B cell (primary cell): ENCODE data around the gene CENPN. TPM values are rescaled to one million over a fixed set of nuclear protein-coding genes. Genes with fewer than 3 reads are reported as not detected.

Source experiments
- ATAC-seq: fragments of 200-7000 bp; cut with Tn5 transposase; one replicate; pipeline ENCODE4 v1.10.0; 2021; ENCODE audit warnings: low read depth, mild to moderate bottlenecking, moderate number of reproducible peaks, moderate library complexity
- CTCF ChIA-PET: fragments of 350-600 bp; sonication (Branson Sonifier 250); formaldehyde crosslinking; loops from one replicate; lab custom pipeline; 2021; ENCODE audit warnings: antibody characterized with exemption, inconsistent platforms; lab: Charles Lee
- POLR2A ChIA-PET: fragments of 350-600 bp; sonication (Branson Sonifier 250); formaldehyde crosslinking; loops from one replicate; lab custom pipeline; 2021; ENCODE audit warnings: antibody characterized with exemption; lab: Charles Lee
- DNase-seq: peaks from one replicate; pipeline ENCODE4 v3.0.0; 2013
- H2AFZ ChIP-seq: 2 replicates; pipeline ENCODE4 v1.6.1; 2012; ENCODE audit warnings: mild to moderate bottlenecking, low read depth, low read length; ENCODE audit not compliant: insufficient read depth, poor library complexity, severe bottlenecking
- H3K27ac ChIP-seq, 2 donors: 1 replicate in 1 of 2; 2 replicates in 1 of 2; pipeline ENCODE4 v1.5.1; 2012 to 2013; ENCODE audit warnings: low read length in 2 of 2, mild to moderate bottlenecking in 2 of 2, moderate library complexity in 1 of 2
- H3K27me3 ChIP-seq, 4 experiments: fragments of 200-600 bp in 1 of 4; sonication (generic) in 1 of 4; replicated peaks in 1 of 4; 1 replicate in 2 of 4; 2 replicates in 2 of 4; pipeline versions ENCODE4 v1.6.1 to v1.7.0; 2013 to 2016; ENCODE audit warnings: low read length in 3 of 4, mild to moderate bottlenecking in 2 of 4, mixed read lengths in 1 of 4, moderate library complexity in 1 of 4; ENCODE audit not compliant: insufficient read depth in 4 of 4, control insufficient read depth in 3 of 4; ENCODE audit errors: control extremely low read depth in 1 of 4
- H3K36me3 ChIP-seq, 2 experiments: replicated peaks in 1 of 2; 1 replicate in 1 of 2; 2 replicates in 1 of 2; pipeline versions ENCODE4 v1.6.1 to v1.7.1; 2013; ENCODE audit warnings: low read length in 1 of 2; ENCODE audit not compliant: insufficient read depth in 2 of 2, control insufficient read depth in 1 of 2; ENCODE audit errors: control extremely low read depth in 1 of 2, extremely low read depth in 1 of 2
- H3K4me1 ChIP-seq, 2 donors: fragments of 200-600 bp in 1 of 2; sonication (generic) in 1 of 2; 1 replicate in 1 of 2; 2 replicates in 1 of 2; pipeline versions ENCODE4 v1.5.1 to v1.6.1; 2013 to 2017; ENCODE audit warnings: low read length in 2 of 2; ENCODE audit not compliant: control insufficient read depth in 2 of 2, insufficient read depth in 2 of 2
- H3K4me2 ChIP-seq: replicated peaks from 2 replicates; pipeline ENCODE3; 2012; ENCODE audit warnings: mild to moderate bottlenecking, low read depth, low read length; ENCODE audit not compliant: poor library complexity, severe bottlenecking
- H3K4me3 ChIP-seq, 5 experiments: fragments of 200-600 bp in 1 of 5; sonication (generic) in 1 of 5; 1 replicate in 3 of 5; 2 replicates in 2 of 5; pipeline versions ENCODE4 v1.5.1 to v1.7.0; 2011 to 2016; ENCODE audit warnings: low read length in 4 of 5, mild to moderate bottlenecking in 4 of 5, low read depth in 2 of 5, control low read depth in 1 of 5, moderate library complexity in 1 of 5; ENCODE audit not compliant: insufficient read depth in 1 of 5; ENCODE audit errors: control extremely low read depth in 1 of 5, extremely low read depth in 1 of 5
- H3K79me2 ChIP-seq: fragments of 200-600 bp; sonication (generic); one replicate; pipeline ENCODE4 v1.6.0; 2016; ENCODE audit warnings: low read length; ENCODE audit not compliant: control insufficient read depth, insufficient read depth
- H3K9ac ChIP-seq: fragments of 200-600 bp; sonication (generic); 2 replicates; pipeline ENCODE4 v1.6.1; 2017; ENCODE audit warnings: mild to moderate bottlenecking, low read length, moderate library complexity
- H3K9me3 ChIP-seq, 3 donors: one replicate each; pipeline versions ENCODE4 v1.6.1 to v1.7.1; 2013; ENCODE audit warnings: low read length in 2 of 3; ENCODE audit not compliant: control insufficient read depth in 2 of 3, insufficient read depth in 1 of 3; ENCODE audit errors: control extremely low read depth in 1 of 3
- H4K20me1 ChIP-seq: 2 replicates; pipeline ENCODE4 v1.6.0; 2012; ENCODE audit warnings: mild to moderate bottlenecking, low read length; ENCODE audit not compliant: insufficient read depth, control insufficient read depth, poor library complexity, severe bottlenecking
- H3K27ac Mint-ChIP-seq: one replicate; pipeline ENCODE4 v1.8.0; 2021; ENCODE audit warnings: mixed read lengths
- H3K27me3 Mint-ChIP-seq: one replicate; pipeline ENCODE4 v1.8.0; 2021; ENCODE audit warnings: mixed read lengths
- H3K4me1 Mint-ChIP-seq: one replicate; pipeline ENCODE4 v1.8.0; 2021; ENCODE audit warnings: mixed read lengths
- H3K4me3 Mint-ChIP-seq: one replicate; pipeline ENCODE4 v1.8.0; 2021; ENCODE audit warnings: mixed read lengths
- H3K9me3 Mint-ChIP-seq: one replicate; pipeline ENCODE4 v1.8.0; 2022; ENCODE audit warnings: mixed read lengths; ENCODE audit not compliant: insufficient read depth
- CTCF ChIP-seq: fragments of 200-600 bp; IDR thresholded peaks from one replicate; pipeline ENCODE4 v1.8.0; 2022; ENCODE audit warnings: antibody characterized with exemption, mild to moderate bottlenecking
- EZH2 ChIP-seq: IDR thresholded peaks from 2 replicates; pipeline ENCODE4 v1.6.1; 2012; ENCODE audit warnings: borderline replicate concordance, low read depth, mild to moderate bottlenecking, moderate library complexity, low read length; ENCODE audit not compliant: insufficient read depth, poor library complexity, severe bottlenecking
- WGBS: methylation state at CpG from one replicate; pipeline ENCODE4 v1.1.5; 2013; ENCODE audit warnings: missing lambda C conversion rate; ENCODE audit not compliant: insufficient coverage; 5-methylcytosine and 5-hydroxymethylcytosine counted together
- intact Hi-C: fragments of 100-400 bp; cut with micrococcal nuclease; formaldehyde crosslinking; loops from one replicate; pipeline ENCODE4 v1.10.0; 2022
- polyA plus RNA-seq: library from polyadenylated mRNA; depleted of rRNA; stranded (reverse); fragments of >200 nt; gene quantifications from 2 replicates; pipeline ENCODE4 v1.2.3, GENCODE V29; 2012
- total RNA-seq, 2 donors: library from RNA; stranded (reverse); fragments of 120-200 nt in 1 of 2; gene quantifications; 1 replicate in 1 of 2; 2 replicates in 1 of 2; pipeline versions ENCODE4 v1.2.3 to v1.2.4, GENCODE V29; 2013 to 2022

Gene CENPN
- total and polyA plus RNA-seq, 2 donors (not counting 1 experiment from before 2014, with no cell fraction given), result 3.0 to 4.0 TPM

DNA sequence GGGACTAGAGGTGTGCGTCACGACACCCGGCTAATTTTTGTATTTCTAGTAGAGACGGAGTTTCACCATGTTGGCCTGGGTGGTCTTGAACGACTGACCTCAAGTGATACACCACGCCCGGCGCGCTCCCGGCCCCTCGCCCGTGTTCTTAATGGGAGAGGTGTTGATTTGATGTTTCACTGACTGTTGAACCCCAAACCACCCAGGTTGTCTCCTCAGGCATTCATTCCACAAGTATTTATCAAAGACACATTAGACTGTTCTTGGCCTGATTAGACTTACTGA, 1.4 kb downstream of the CENPN start:
- Histone ChIP-seq H3K79me2 (peaks cover 34% of the 10 kb centered on the region), H3K4me3 (peak overlapping the region in 2 of 5 experiments; percentile 90 to 94), H4K20me1 (peaks cover 20% of the 10 kb centered on the region), H3K27ac (peak overlapping the region; percentile 97 to 99), H3K9ac (peak overlapping the region; percentile 98), H3K4me1 (peaks cover 25 to 36% of the 10 kb centered on the region in 2 donors), H3K36me3 (peaks cover 0 to 2% of the 10 kb centered on the region in 2 experiments), H3K27me3 (no peaks in the 10 kb centered on the region), H2AFZ (peak overlapping the region; percentile 96), H3K9me3 (no peaks in the 10 kb centered on the region), H3K4me2 (peak overlapping the region; percentile 85)
- POLR2A ChIA-PET, result interaction anchor here (0.6 kb wide), 1 partner anchor 1383 kb away, joined by 3 read pairs; no protein-coding TSS in a partner anchor
- 98% methylated on average over 6 of the region's 12 CpGs for WGBS
- intact Hi-C loops, result no loop called here
- ATAC-seq, result no peak
- CTCF ChIA-PET, result interaction anchor here (9.4 kb wide), 1 partner anchor 25 kb away, joined by 99 read pairs; the partner anchor contains the start of gene ATMIN
- Mint-ChIP-seq H3K4me3 (peak overlapping the region; percentile 99), H3K9me3 (no peaks in the 10 kb centered on the region), H3K27me3 (no peaks in the 10 kb centered on the region), H3K27ac (peak overlapping the region; percentile 100), H3K4me1 (peaks cover 35% of the 10 kb centered on the region)
- peak; percentile 21 for DNase-seq
- TF ChIP-seq EZH2, result no peak
- TF ChIP-seq CTCF, result no peak

GRCh38 chr16:81012974-81013373, 6.0 kb downstream of the CENPN start:
- POLR2A ChIA-PET, result interaction anchor here (0.7 kb wide), 1 partner anchor 19 kb away, joined by 3 read pairs; no protein-coding TSS in a partner anchor
- CTCF ChIA-PET, result no interaction called here
- intact Hi-C loops, result no loop called here
- ATAC-seq, result no peak
- no peak overlapping the region for H3K4me3 Mint-ChIP-seq
- Histone ChIP-seq H3K4me3 (no peak overlapping the region), H4K20me1 (no peaks in the 10 kb centered on the region), H3K27ac (no peak overlapping the region), H3K4me1 (peaks cover 4 to 5% of the 10 kb centered on the region in 2 donors), H3K4me2 (no peak overlapping the region), H3K79me2 (peaks cover 7% of the 10 kb centered on the region), H3K27me3 (no peaks in the 10 kb centered on the region), H3K36me3 (peaks cover 2 to 11% of the 10 kb centered on the region in 2 experiments), H2AFZ (no peak overlapping the region), H3K9ac (no peak overlapping the region), H3K9me3 (no peaks in the 10 kb centered on the region)
- no peak overlapping the region for H3K27ac Mint-ChIP-seq
- H3K9me3 Mint-ChIP-seq, result no peaks in the 10 kb centered on the region
- no CpG with 5 or more reads among the region's 3 CpGs for WGBS
- TF ChIP-seq CTCF (no peak), EZH2 (no peak)
- H3K4me1 Mint-ChIP-seq, result peaks cover 5% of the 10 kb centered on the region
- H3K27me3 Mint-ChIP-seq, result no peaks in the 10 kb centered on the region
- DNase-seq, result no peak
